ENCODE data around the gene DSC3. TPM values are rescaled to one million over a fixed set of nuclear protein-coding genes. Genes with fewer than 3 reads are reported as not detected.
"Not testable (repeated sequence)": the region's sequence is repeated elsewhere in the genome, so short reads cannot be mapped to it uniquely, and the experiment has no call there.

The DSC3 gene
- total and polyA plus RNA-seq, 9 of the 15 experiments (the other 6 are each of a cell fraction or from before 2014, with no cell fraction given), result 0.01 to 0.40 (median 0.07) TPM

- H4K20me1 ChIP-seq (replicated peaks; ENCODE audit: control insufficient read depth, insufficient read depth, low read length); FAIRE-seq; DNase-seq (ENCODE audit: extremely low read depth in 1 of 4, low spot score in 3 of 4); H3K27ac ChIP-seq (ENCODE audit: extremely low read depth, low read depth, low read length); H3K27me3 ChIP-seq (ENCODE audit: control insufficient read depth in 2 of 2, insufficient read depth in 2 of 2, low read length in 2 of 2); H3K4me1 ChIP-seq (replicated peaks in 1 of 2; ENCODE audit: control insufficient read depth in 2 of 2, insufficient read depth in 2 of 2, low read length in 2 of 2); POLR2A ChIA-PET; H3K36me3 ChIP-seq (ENCODE audit: control insufficient read depth, insufficient read depth, low read length); H3K4me2 ChIP-seq (ENCODE audit: insufficient read depth, low read length); H3K79me2 ChIP-seq (ENCODE audit: control insufficient read depth, insufficient read depth, low read length); ATAC-seq; CTCF ChIA-PET (ENCODE audit: low intra/inter-chr PET ratio); BruUV-seq (replicated peaks); intact Hi-C loops (cut with micrococcal nuclease); H2AFZ ChIP-seq (ENCODE audit: low read depth, low read length); H3K9me3 ChIP-seq (replicated peaks; ENCODE audit: control insufficient read depth, insufficient read depth, low read depth, low read length); H3K9me1 ChIP-seq (ENCODE audit: control insufficient read depth, insufficient read depth, low read length); H3K4me3 ChIP-seq; H3K9ac ChIP-seq (ENCODE audit: insufficient read depth in 1 of 2, low read depth in 2 of 2, low read length in 2 of 2); in situ Hi-C loops (cut with MboI): not testable (repeated sequence)
- 19% methylated on average over 4 of the region's 4 CpGs for WGBS (ENCODE audit: insufficient coverage, low coverage, missing lambda C conversion rate)
- peak; percentile 41 for TF ChIP-seq ZNF146 (CRISPR knock-in tag; IDR thresholded peaks at IDR 0.05; ENCODE audit: unreplicated experiment)
Observed at GRCh38 chr18:30978091-30978490, 64.5 kb downstream of the DSC3 start.

- no peaks in the 10 kb centered on the region for H4K20me1 ChIP-seq (replicated peaks; ENCODE audit: control insufficient read depth, insufficient read depth, low read length)
- no peak overlapping the region for H3K27ac ChIP-seq (ENCODE audit: extremely low read depth, low read depth, low read length)
- H3K4me1 ChIP-seq (replicated peaks in 1 of 2; ENCODE audit: control insufficient read depth in 2 of 2, insufficient read depth in 2 of 2, low read length in 2 of 2), result no peaks in the 10 kb centered on the region
- peak; percentile 26 for FAIRE-seq
- ATAC-seq, result peak; percentile 83
- no peak overlapping the region for H3K4me3 ChIP-seq
- no TSS peak for BruUV-seq (replicated peaks)
- POLR2A ChIA-PET, result no interaction called here
- in situ Hi-C loops (cut with MboI) (no loop called here), intact Hi-C loops (cut with micrococcal nuclease) (loop anchor here (1.0 to 5.0 kb wide), 3 partner anchors 451 to 1097 kb away; no protein-coding TSS in a partner anchor)
- H3K9me3 ChIP-seq (replicated peaks; ENCODE audit: control insufficient read depth, insufficient read depth, low read depth, low read length), result no peaks in the 10 kb centered on the region
- no peak overlapping the region for H3K9ac ChIP-seq (ENCODE audit: insufficient read depth in 1 of 2, low read depth in 2 of 2, low read length in 2 of 2)
- H3K27me3 ChIP-seq (ENCODE audit: control insufficient read depth in 2 of 2, insufficient read depth in 2 of 2, low read length in 2 of 2), result no peaks in the 10 kb centered on the region
- H3K79me2 ChIP-seq (ENCODE audit: control insufficient read depth, insufficient read depth, low read length), result no peaks in the 10 kb centered on the region
- no peaks in the 10 kb centered on the region for H3K36me3 ChIP-seq (ENCODE audit: control insufficient read depth, insufficient read depth, low read length)
- WGBS (ENCODE audit: insufficient coverage, low coverage, missing lambda C conversion rate), result 5% methylated on average over 1 of the region's 1 CpG
- H2AFZ ChIP-seq (ENCODE audit: low read depth, low read length), result no peak overlapping the region
- H3K4me2 ChIP-seq (ENCODE audit: insufficient read depth, low read length), result no peak overlapping the region
- H3K9me1 ChIP-seq (ENCODE audit: control insufficient read depth, insufficient read depth, low read length), result no peaks in the 10 kb centered on the region
- CTCF ChIA-PET (ENCODE audit: low intra/inter-chr PET ratio), result interaction anchor here (1.3 kb wide), 1 partner anchor 1097 kb away, joined by 4 read pairs; no protein-coding TSS in a partner anchor
- DNase-seq (ENCODE audit: extremely low read depth in 1 of 4, low spot score in 3 of 4), result peak; percentile 12 to 56 (median 18)
- peak; percentile 67 for TF ChIP-seq DEAF1 (CRISPR knock-in tag; IDR thresholded peaks at IDR 0.05)
- TF ChIP-seq RAD21 (CRISPR knock-in tag; conservative IDR thresholded peaks at IDR 0.05 in 1 of 2, IDR thresholded peaks at IDR 0.05 in 1 of 2), result peak; percentile 70 to 73
- TF ChIP-seq MAFK (IDR thresholded peaks at IDR 0.05; ENCODE audit: low read length), result no peak
- peak; percentile 20; the same call in 1 of the 2 replicates for TF ChIP-seq ARID3A (IDR thresholded peaks at IDR 0.05; ENCODE audit: borderline replicate concordance, low read depth, low read length)
- 0 out of 2 replicates have a peak, but pooled peaks have one; percentile 13 for TF ChIP-seq SMC3 (conservative IDR thresholded peaks at IDR 0.05; ENCODE audit: insufficient read depth, low read depth, low read length)
- TF ChIP-seq CTCF (IDR thresholded peaks at IDR 0.05 in 2 of 3, conservative IDR thresholded peaks at IDR 0.05 in 1 of 3; ENCODE audit: insufficient read depth in 2 of 3, low read depth in 1 of 3, low read length in 3 of 3), result peak in 2 of 3 experiments; percentile 50 to 62; a peak in 4 of 6 replicates
- TF ChIP-seq HDAC8 (tag; IDR thresholded peaks at IDR 0.05), result no peak
Observed at GRCh38 chr18:30971338-30971956, 71.1 kb downstream of the DSC3 start.
